A673 (cell line): ENCODE measurements around the gene PDE6A. TPM values are rescaled to one million over a fixed set of nuclear protein-coding genes. Genes with fewer than 3 reads are reported as not detected.

Source experiments
- BruUV-seq: library from RNA; stranded (reverse); fragments of 400-500 nt; replicated peaks from 2 replicates; lab custom pipeline; 2021; lab: Mats Ljungman, UMichigan
- CTCF ChIA-PET: fragments of 300-600 bp; sonication (Branson Sonifier 250); formaldehyde crosslinking; loops from one replicate; lab custom pipeline; 2022; ENCODE audit warnings: antibody characterized with exemption; lab: Charles Lee
- POLR2A ChIA-PET: fragments of 300-600 bp; sonication (Branson Sonifier 250); formaldehyde crosslinking; loops from one replicate; lab custom pipeline; 2022; ENCODE audit warnings: antibody characterized with exemption; ENCODE audit not compliant: low non-redundant PET; lab: Charles Lee
- DNase-seq: peaks from one replicate; pipeline ENCODE4 v3.0.0-alpha.2; 2015; ENCODE audit warnings: low spot score
- H3K27ac ChIP-seq: fragments of 200-600 bp; sonication (generic); 2 replicates; pipeline ENCODE4 v1.5.1; 2016; ENCODE audit warnings: mixed run types, low read depth, mild to moderate bottlenecking, mixed read lengths, antibody characterized with exemption, low read length; ENCODE audit not compliant: poor library complexity, severe bottlenecking
- H3K27me3 ChIP-seq: fragments of 200-600 bp; sonication (generic); replicated peaks from 2 replicates; pipeline ENCODE4 v1.6.1; 2017; ENCODE audit warnings: mixed run types, low read depth, mild to moderate bottlenecking, mixed read lengths, antibody characterized with exemption, low read length; ENCODE audit not compliant: insufficient read depth, poor library complexity
- H3K36me3 ChIP-seq: fragments of 200-600 bp; sonication (generic); 2 replicates; pipeline ENCODE4 v1.6.1; 2016; ENCODE audit warnings: mixed run types, mild to moderate bottlenecking, mixed read lengths, antibody characterized with exemption, low read length; ENCODE audit not compliant: insufficient read depth, poor library complexity, severe bottlenecking
- H3K4me1 ChIP-seq: fragments of 200-600 bp; sonication (generic); 2 replicates; pipeline ENCODE4 v1.6.1; 2017; ENCODE audit warnings: mixed run types, mild to moderate bottlenecking, mixed read lengths, antibody characterized with exemption, low read length; ENCODE audit not compliant: insufficient read depth, poor library complexity, severe bottlenecking
- H3K4me3 ChIP-seq: fragments of 200-600 bp; sonication (generic); 2 replicates; pipeline ENCODE4 v1.5.1; 2016; ENCODE audit warnings: low read depth, mixed run types, mild to moderate bottlenecking, mixed read lengths, low read length; ENCODE audit not compliant: poor library complexity, severe bottlenecking
- H3K9me3 ChIP-seq: fragments of 200-600 bp; sonication (generic); 2 replicates; pipeline ENCODE4 v1.6.1; 2016; ENCODE audit warnings: mixed run types, low read depth, mild to moderate bottlenecking, mixed read lengths, antibody characterized with exemption, low read length; ENCODE audit not compliant: poor library complexity, severe bottlenecking
- CTCF ChIP-seq: fragments of 300-800, 200-600 bp; sonication (generic); conservative IDR thresholded peaks from 2 replicates; pipeline ENCODE4 v1.5.1; 2017; ENCODE audit warnings: low read depth, mild to moderate bottlenecking, antibody characterized with exemption, low read length, moderate library complexity, mixed read lengths
- EZH2 ChIP-seq: fragments of 200-600 bp; sonication (generic); IDR thresholded peaks from 2 replicates; pipeline ENCODE4 v1.6.1; 2017; ENCODE audit warnings: borderline replicate concordance, low read depth, mild to moderate bottlenecking, mixed read lengths, antibody characterized with exemption, low read length; ENCODE audit not compliant: poor library complexity, severe bottlenecking
- intact Hi-C: fragments of 100-400 bp; cut with micrococcal nuclease; formaldehyde crosslinking; loops from one replicate; pipeline ENCODE4 v1.10.0; 2022; ENCODE audit not compliant: unreplicated experiment
- total RNA-seq: library from RNA; stranded (reverse); gene quantifications from 2 replicates; pipeline ENCODE4 v1.2.3, GENCODE V29; 2021

Gene PDE6A
- total RNA-seq, 1 experiment from 2014 or later = 0.49 TPM

GRCh38 chr5:149810856-149811255 is 133.7 kb downstream of the PDE6A start:
- H3K4me3 ChIP-seq = no peak overlapping the region
- intact Hi-C loops = no loop called here
- POLR2A ChIA-PET = no interaction called here

GRCh38 chr5:149809931-149810691 is 134.5 kb downstream of the PDE6A start:
- DNase-seq = no peak
- ChIA-PET CTCF (no interaction called here), POLR2A (no interaction called here)
- peaks cover 13% of the 10 kb centered on the region for H3K4me1 ChIP-seq
- no peaks in the 10 kb centered on the region for H3K27me3 ChIP-seq
- intact Hi-C loops = no loop called here
- TF ChIP-seq EZH2 (no peak), CTCF (no peak)
- H3K36me3 ChIP-seq = no peaks in the 10 kb centered on the region
- H3K4me3 ChIP-seq = no peak overlapping the region
- no peaks in the 10 kb centered on the region for H3K9me3 ChIP-seq
- no TSS peak for BruUV-seq
- H3K27ac ChIP-seq = no peak overlapping the region

More at GRCh38 chr5:149810856-149811255, 133.7 kb downstream of the PDE6A start:
- Histone ChIP-seq H3K36me3 (no peaks in the 10 kb centered on the region), H3K4me1 (peaks cover 5% of the 10 kb centered on the region), H3K27me3 (no peaks in the 10 kb centered on the region), H3K9me3 (no peaks in the 10 kb centered on the region), H3K27ac (no peak overlapping the region)
- TF ChIP-seq EZH2 = no peak
- no peak for TF ChIP-seq CTCF
- DNase-seq = no peak
- CTCF ChIA-PET = no interaction called here
- no TSS peak for BruUV-seq

- DNase-seq = no peak
- ChIA-PET CTCF (no interaction called here), POLR2A (no interaction called here)
- TF ChIP-seq EZH2 (no peak), CTCF (no peak)
- BruUV-seq = no TSS peak
- Histone ChIP-seq H3K9me3 (no peaks in the 10 kb centered on the region), H3K27me3 (no peaks in the 10 kb centered on the region), H3K36me3 (no peaks in the 10 kb centered on the region), H3K4me1 (peaks cover 17% of the 10 kb centered on the region), H3K4me3 (no peak overlapping the region), H3K27ac (no peak overlapping the region)
- intact Hi-C loops = no loop called here
Observed at GRCh38 chr5:149808264-149808982, 136.2 kb downstream of the PDE6A start.

Other genes starting within 250 kb of the PDE6A start
- 18.8 and 19.3 TPM in 2 replicates for gene PPARGC1B, start 214.5 kb downstream of the PDE6A start, total RNA-seq
- 83.0 and 96.6 TPM in 2 replicates for gene SLC26A2, start 16.0 kb upstream of the PDE6A start, total RNA-seq
- 7.3 and 7.5 TPM in 2 replicates for gene TIGD6, start 55.9 kb upstream of the PDE6A start, total RNA-seq
- 52.6 and 55.6 TPM in 2 replicates for gene HMGXB3, start 55.9 kb upstream of the PDE6A start, total RNA-seq
- gene CSF1R, start 141.8 kb upstream of the PDE6A start, total RNA-seq = not detected in 2 replicates
- 25.9 and 58.3 TPM in 2 replicates for gene PDGFRB, start 211.1 kb upstream of the PDE6A start, total RNA-seq
- gene CDX1, start 222.0 kb upstream of the PDE6A start, total RNA-seq = not detected in 2 replicates
- not detected in 2 replicates for gene SLC6A7, start 245.3 kb upstream of the PDE6A start, total RNA-seq